Tibial artery (tissue), 4 donors: ENCODE data around the gene ARL10.

Experiments
- DNase-seq, 2 donors: peaks; one replicate each; pipeline ENCODE4 v3.0.0-alpha.2; 2019
- H3K27ac ChIP-seq, 2 donors: fragments of 200-600 bp; sonication (generic) in 1 of 2; 1 replicate in 1 of 2; 2 replicates in 1 of 2; pipeline ENCODE4 v1.5.1; 2018 to 2019; ENCODE audit warnings: mild to moderate bottlenecking in 1 of 2
- H3K27me3 ChIP-seq, 2 donors: fragments of 200-600 bp; sonication (generic) in 1 of 2; one replicate each; pipeline versions ENCODE4 v1.5.1 to v1.6.0; 2016 to 2019
- H3K36me3 ChIP-seq, 3 donors: fragments of 200-600 bp; sonication (generic) in 2 of 3; one replicate each; pipeline ENCODE4 v1.5.1; 2016 to 2019; ENCODE audit warnings: mild to moderate bottlenecking in 2 of 3
- H3K4me1 ChIP-seq, 4 donors: fragments of 200-600 bp; sonication (generic) in 2 of 4; 1 replicate in 3 of 4; 2 replicates in 1 of 4; pipeline ENCODE4 v1.5.1; 2016 to 2019
- H3K4me3 ChIP-seq, 2 donors: fragments of 200-600 bp; sonication (generic) in 1 of 2; 1 replicate in 1 of 2; 2 replicates in 1 of 2; pipeline ENCODE4 v1.5.1; 2018 to 2019; ENCODE audit warnings: mild to moderate bottlenecking in 2 of 2
- H3K9me3 ChIP-seq, 3 donors: fragments of 200-600 bp; sonication (generic) in 1 of 3; one replicate each; pipeline ENCODE4 v1.5.1; 2016 to 2019
- intact Hi-C: fragments of 100-400 bp; cut with DNase I; formaldehyde crosslinking; loops from one replicate; pipeline ENCODE4 v1.15.0; 2023; ENCODE audit warnings: low total_unique reads
- TF ChIP-seq, protein P1 (sequence below), 2 experiments: fragments of 200-600 bp in 1 of 2; fragments of 450-650 bp in 1 of 2; IDR thresholded peaks; one replicate each; pipeline ENCODE4 v1.5.1; 2017 to 2019; ENCODE audit warnings: antibody characterized with exemption in 2 of 2, mild to moderate bottlenecking in 1 of 2, moderate library complexity in 1 of 2

The ARL10 gene

DNA sequence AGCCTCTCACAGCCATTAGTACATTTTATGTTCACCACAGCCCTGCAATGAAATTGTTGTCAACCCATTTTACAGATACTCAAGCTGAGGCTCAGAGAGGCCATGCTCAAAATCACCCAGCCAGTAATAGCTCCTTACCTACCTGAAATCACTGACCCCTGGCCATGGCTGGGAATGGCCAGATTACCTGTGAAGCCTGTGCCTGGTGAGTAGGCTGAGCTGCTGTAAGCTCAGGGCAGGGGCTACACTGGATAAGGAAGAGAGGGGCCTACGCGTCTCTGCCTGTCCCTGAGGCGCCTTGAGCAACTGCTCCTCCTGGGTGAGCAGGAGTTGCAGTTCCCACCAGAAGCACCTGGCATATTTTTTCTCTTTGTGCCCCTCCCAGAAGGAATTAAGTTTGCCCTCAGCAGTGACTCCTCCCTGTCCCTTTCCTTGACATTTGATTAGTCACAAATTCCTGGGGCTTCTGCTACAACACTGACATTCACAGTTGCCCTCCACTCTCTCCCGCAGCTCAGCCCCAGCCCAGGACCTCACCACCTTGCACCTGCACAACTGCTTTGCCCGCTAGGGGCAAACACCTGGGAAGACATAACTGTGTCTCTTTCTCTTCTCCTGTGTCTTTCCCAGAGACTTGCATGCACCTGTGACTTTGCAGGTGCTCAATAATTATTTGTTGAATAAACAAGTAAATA is 45.3 kb downstream of the ARL10 start:
- no peaks in the 10 kb centered on the region for H3K9me3 ChIP-seq
- H3K4me3 ChIP-seq = no peak overlapping the region
- intact Hi-C loops = loop anchor here (10.0 kb wide), 1 partner anchor 234 kb away; the partner anchor contains the start of gene TSPAN17
- H3K27me3 ChIP-seq = no peaks in the 10 kb centered on the region
- no peak overlapping the region for H3K27ac ChIP-seq
- H3K36me3 ChIP-seq = peaks cover 17 to 50% (median 38%) of the 10 kb centered on the region in 3 donors
- TF ChIP-seq, protein P1, sequence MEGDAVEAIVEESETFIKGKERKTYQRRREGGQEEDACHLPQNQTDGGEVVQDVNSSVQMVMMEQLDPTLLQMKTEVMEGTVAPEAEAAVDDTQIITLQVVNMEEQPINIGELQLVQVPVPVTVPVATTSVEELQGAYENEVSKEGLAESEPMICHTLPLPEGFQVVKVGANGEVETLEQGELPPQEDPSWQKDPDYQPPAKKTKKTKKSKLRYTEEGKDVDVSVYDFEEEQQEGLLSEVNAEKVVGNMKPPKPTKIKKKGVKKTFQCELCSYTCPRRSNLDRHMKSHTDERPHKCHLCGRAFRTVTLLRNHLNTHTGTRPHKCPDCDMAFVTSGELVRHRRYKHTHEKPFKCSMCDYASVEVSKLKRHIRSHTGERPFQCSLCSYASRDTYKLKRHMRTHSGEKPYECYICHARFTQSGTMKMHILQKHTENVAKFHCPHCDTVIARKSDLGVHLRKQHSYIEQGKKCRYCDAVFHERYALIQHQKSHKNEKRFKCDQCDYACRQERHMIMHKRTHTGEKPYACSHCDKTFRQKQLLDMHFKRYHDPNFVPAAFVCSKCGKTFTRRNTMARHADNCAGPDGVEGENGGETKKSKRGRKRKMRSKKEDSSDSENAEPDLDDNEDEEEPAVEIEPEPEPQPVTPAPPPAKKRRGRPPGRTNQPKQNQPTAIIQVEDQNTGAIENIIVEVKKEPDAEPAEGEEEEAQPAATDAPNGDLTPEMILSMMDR (IDR thresholded peaks at IDR 0.05) = no peak
- peak in 1 of 2 donors; percentile 39 for DNase-seq
- peaks cover 5 to 43% (median 35%) of the 10 kb centered on the region in 4 donors for H3K4me1 ChIP-seq

DNA sequence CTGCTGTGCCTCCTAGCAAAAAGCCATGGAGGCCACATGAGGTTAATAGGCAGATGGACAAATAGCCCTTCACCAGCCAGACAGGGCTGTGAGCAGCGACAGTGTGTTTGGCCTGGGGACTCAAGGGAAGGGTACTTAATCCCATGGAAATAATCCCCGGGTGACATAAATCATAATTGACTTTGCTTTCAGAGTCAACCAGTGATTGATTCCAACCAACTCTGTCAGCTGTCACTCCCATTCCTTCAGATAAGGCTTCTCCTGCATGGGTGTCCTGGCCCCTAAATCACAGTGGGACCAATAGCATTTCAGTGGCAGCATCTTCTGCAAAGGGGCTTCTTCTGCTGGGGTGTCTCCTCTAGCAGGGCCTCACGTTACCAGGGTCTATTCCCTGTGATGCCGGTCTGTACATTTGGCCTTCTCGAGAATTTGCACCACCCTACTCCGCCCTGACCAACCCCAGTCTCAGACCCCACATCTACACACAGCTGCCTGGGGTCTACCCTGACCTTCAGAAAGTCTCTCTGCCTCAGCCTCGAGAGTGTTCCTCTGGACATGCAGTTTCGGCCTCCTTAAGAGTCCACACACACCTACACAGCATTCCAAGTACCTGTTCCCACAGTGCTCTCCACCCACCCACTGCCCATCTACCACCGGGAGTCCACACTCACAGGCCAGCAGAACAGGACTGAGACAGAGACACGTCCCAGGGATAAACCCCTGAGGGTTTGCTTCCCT is 47.4 kb downstream of the ARL10 start:
- no peak overlapping the region for H3K4me3 ChIP-seq
- no peaks in the 10 kb centered on the region for H3K9me3 ChIP-seq
- H3K4me1 ChIP-seq = peaks cover 5 to 48% (median 43%) of the 10 kb centered on the region in 4 donors
- intact Hi-C loops = loop anchor here (10.0 kb wide), 1 partner anchor 232 kb away; the partner anchor contains the start of gene TSPAN17
- DNase-seq = peak in 1 of 2 donors; percentile 61
- H3K27me3 ChIP-seq = no peaks in the 10 kb centered on the region
- H3K36me3 ChIP-seq = peaks cover 13 to 29% (median 19%) of the 10 kb centered on the region in 3 donors
- peak overlapping the region in 1 of 2 donors; percentile 40 for H3K27ac ChIP-seq
- TF ChIP-seq, protein P1 (IDR thresholded peaks at IDR 0.05) = no peak

DNA sequence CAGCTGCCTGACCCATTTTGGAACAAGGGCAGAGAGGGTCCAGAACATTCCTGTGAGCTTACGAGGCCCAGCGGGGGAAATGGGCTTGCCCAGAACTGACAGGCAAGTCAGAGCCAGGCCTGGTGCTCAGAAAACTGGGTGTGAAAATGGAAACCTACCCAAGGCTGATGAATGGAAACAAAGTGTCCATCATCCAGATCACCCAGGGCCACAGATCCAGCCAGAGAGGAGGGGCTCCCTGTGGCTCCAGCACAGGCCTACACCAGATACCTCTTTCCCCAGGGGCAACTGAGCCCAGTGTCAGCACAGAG is 47.9 kb downstream of the ARL10 start:
- peak in 1 of 2 donors; percentile 68 for DNase-seq
- TF ChIP-seq, protein P1 (IDR thresholded peaks at IDR 0.05) = no peak
- H3K4me3 ChIP-seq = no peak overlapping the region
- intact Hi-C loops = loop anchor here (10.0 kb wide), 1 partner anchor 232 kb away; the partner anchor contains the start of gene TSPAN17
- no peaks in the 10 kb centered on the region for H3K27me3 ChIP-seq
- H3K27ac ChIP-seq = peak overlapping the region; percentile 7 to 40
- H3K9me3 ChIP-seq = no peaks in the 10 kb centered on the region
- H3K4me1 ChIP-seq = peaks cover 5 to 48% (median 43%) of the 10 kb centered on the region in 4 donors
- peaks cover 7 to 24% (median 15%) of the 10 kb centered on the region in 3 donors for H3K36me3 ChIP-seq

DNA sequence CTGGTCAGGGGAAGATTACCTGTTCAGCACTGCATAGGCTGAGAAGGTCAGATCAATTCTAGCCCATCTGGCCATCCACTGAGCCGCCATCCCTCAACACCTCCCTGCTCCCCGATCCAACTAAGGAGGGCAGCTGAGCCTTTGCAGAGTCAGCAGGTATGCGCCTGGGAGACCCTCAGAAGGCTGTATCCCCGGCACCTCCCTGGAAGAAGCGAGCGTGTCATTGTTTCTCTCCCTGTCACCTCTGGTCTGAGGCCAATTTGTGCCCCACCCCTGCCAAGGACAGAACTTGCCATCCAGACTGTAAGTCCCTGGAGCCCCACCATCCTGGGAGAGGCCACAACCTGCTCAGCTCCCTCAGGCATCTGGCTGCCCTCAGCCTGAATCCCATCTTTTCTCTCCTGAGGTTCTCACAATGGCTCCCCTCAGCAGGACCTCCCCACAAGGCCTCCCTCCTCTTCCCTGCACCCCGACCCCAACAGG is 48.5 kb downstream of the ARL10 start:
- peaks cover 5 to 48% (median 43%) of the 10 kb centered on the region in 4 donors for H3K4me1 ChIP-seq
- peak in 1 of 2 donors; percentile 58 for DNase-seq
- no peaks in the 10 kb centered on the region for H3K9me3 ChIP-seq
- peak overlapping the region; percentile 7 to 40 for H3K27ac ChIP-seq
- no peaks in the 10 kb centered on the region for H3K27me3 ChIP-seq
- TF ChIP-seq, protein P1 (IDR thresholded peaks at IDR 0.05) = no peak
- H3K4me3 ChIP-seq = no peak overlapping the region
- peaks cover 2 to 19% (median 11%) of the 10 kb centered on the region in 3 donors for H3K36me3 ChIP-seq
- intact Hi-C loops = loop anchor here (10.0 kb wide), 1 partner anchor 231 kb away; the partner anchor contains the start of gene TSPAN17

DNA sequence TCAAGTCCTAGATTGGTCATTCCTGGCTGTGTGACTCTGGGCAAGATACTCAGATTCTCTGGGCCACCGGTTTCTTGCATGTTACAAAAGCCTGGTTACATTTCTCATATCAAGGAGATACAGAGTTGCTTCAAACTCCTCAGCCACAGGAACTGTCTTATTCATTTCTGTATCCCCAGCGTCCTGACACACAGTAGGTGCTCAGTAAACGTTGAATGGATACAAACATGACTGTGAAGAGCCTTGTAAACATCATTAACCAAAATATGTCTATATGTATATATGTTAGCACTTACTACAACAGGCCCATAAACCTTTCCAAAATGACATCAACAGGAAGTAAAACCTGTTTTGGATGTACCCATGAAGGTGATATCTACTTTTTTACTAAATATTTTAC is 49.4 kb downstream of the ARL10 start:
- H3K27ac ChIP-seq = peak overlapping the region; percentile 86 to 91
- H3K4me1 ChIP-seq = peaks cover 5 to 48% (median 43%) of the 10 kb centered on the region in 4 donors
- intact Hi-C loops = loop anchor here (10.0 kb wide), 1 partner anchor 230 kb away; the partner anchor contains the start of gene TSPAN17

More for the DNA sequence above, 49.4 kb downstream of the ARL10 start:
- peak overlapping the region in 1 of 2 donors; percentile 88 for H3K4me3 ChIP-seq
- no peak for DNase-seq
- H3K27me3 ChIP-seq = no peaks in the 10 kb centered on the region
- H3K9me3 ChIP-seq = no peaks in the 10 kb centered on the region
- TF ChIP-seq, protein P1 (IDR thresholded peaks at IDR 0.05) = no peak
- H3K36me3 ChIP-seq = peaks cover 0 to 10% (median 4%) of the 10 kb centered on the region in 3 donors
